Duodenal mucosa (tissue), 2 donors: ENCODE data around the gene TXNRD2.

ENCODE experiments used
- H3K27ac ChIP-seq: one replicate; pipeline ENCODE4 v1.7.0; 2013; ENCODE audit warnings: low read depth, low read length
- H3K27me3 ChIP-seq, 2 donors: one replicate each; pipeline ENCODE4 v1.7.0; 2013; ENCODE audit warnings: low read length in 2 of 2, control low read depth in 1 of 2; ENCODE audit not compliant: insufficient read depth in 2 of 2, control insufficient read depth in 1 of 2
- H3K36me3 ChIP-seq, 2 donors: one replicate each; pipeline ENCODE4 v1.7.0; 2013; ENCODE audit warnings: low read length in 2 of 2, control low read depth in 1 of 2; ENCODE audit not compliant: insufficient read depth in 2 of 2, control insufficient read depth in 1 of 2
- H3K4me1 ChIP-seq, 2 donors: one replicate each; pipeline ENCODE4 v1.7.0; 2013; ENCODE audit warnings: low read length in 2 of 2, control low read depth in 1 of 2; ENCODE audit not compliant: insufficient read depth in 2 of 2, control insufficient read depth in 1 of 2
- H3K4me3 ChIP-seq, 2 donors: one replicate each; pipeline ENCODE4 v1.7.0; 2013; ENCODE audit warnings: low read length in 2 of 2, low read depth in 1 of 2
- H3K9ac ChIP-seq, 2 donors: one replicate each; pipeline ENCODE4 v1.7.0; 2013; ENCODE audit warnings: low read length in 2 of 2, low read depth in 1 of 2
- H3K9me3 ChIP-seq, 2 donors: one replicate each; pipeline ENCODE4 v1.7.0; 2013; ENCODE audit warnings: low read length in 2 of 2, control low read depth in 1 of 2; ENCODE audit not compliant: control insufficient read depth in 1 of 2

The TXNRD2 gene

GRCh38 chr22:19903513-19903912 is 38.1 kb downstream of the TXNRD2 start:
- H3K9ac ChIP-seq: no peak overlapping the region
- no peak overlapping the region for H3K4me3 ChIP-seq
- H3K27me3 ChIP-seq: no peaks in the 10 kb centered on the region
- peaks cover 5 to 7% of the 10 kb centered on the region in 2 donors for H3K4me1 ChIP-seq
- peaks cover 0 to 6% of the 10 kb centered on the region in 2 donors for H3K36me3 ChIP-seq
- H3K27ac ChIP-seq: no peak overlapping the region
- H3K9me3 ChIP-seq: no peaks in the 10 kb centered on the region

GRCh38 chr22:19903031-19903430 is 38.6 kb downstream of the TXNRD2 start:
- Histone ChIP-seq H3K9ac (no peak overlapping the region), H3K27me3 (no peaks in the 10 kb centered on the region), H3K9me3 (no peaks in the 10 kb centered on the region), H3K4me1 (peaks cover 5 to 7% of the 10 kb centered on the region in 2 donors), H3K4me3 (no peak overlapping the region), H3K36me3 (peaks cover 0 to 5% of the 10 kb centered on the region in 2 donors), H3K27ac (no peak overlapping the region)

GRCh38 chr22:19902245-19902715 is 39.3 kb downstream of the TXNRD2 start:
- Histone ChIP-seq H3K27ac (no peak overlapping the region), H3K4me1 (peaks cover 5 to 7% of the 10 kb centered on the region in 2 donors), H3K36me3 (peaks cover 0 to 11% of the 10 kb centered on the region in 2 donors), H3K27me3 (no peaks in the 10 kb centered on the region), H3K9ac (no peak overlapping the region), H3K9me3 (no peaks in the 10 kb centered on the region), H3K4me3 (no peak overlapping the region)

- Histone ChIP-seq H3K36me3 (peaks cover 0 to 11% of the 10 kb centered on the region in 2 donors), H3K4me1 (peaks cover 5 to 7% of the 10 kb centered on the region in 2 donors), H3K4me3 (no peak overlapping the region), H3K27ac (no peak overlapping the region), H3K27me3 (no peaks in the 10 kb centered on the region), H3K9me3 (no peaks in the 10 kb centered on the region), H3K9ac (no peak overlapping the region)
Observed at GRCh38 chr22:19901577-19902244, 39.9 kb downstream of the TXNRD2 start.

GRCh38 chr22:19900707-19901436 is 40.7 kb downstream of the TXNRD2 start:
- Histone ChIP-seq H3K36me3 (peaks cover 0 to 11% of the 10 kb centered on the region in 2 donors), H3K9me3 (no peaks in the 10 kb centered on the region), H3K4me1 (peaks cover 5 to 7% of the 10 kb centered on the region in 2 donors), H3K9ac (no peak overlapping the region), H3K27me3 (no peaks in the 10 kb centered on the region), H3K4me3 (no peak overlapping the region), H3K27ac (no peak overlapping the region)

GRCh38 chr22:19898831-19899567 is 42.6 kb downstream of the TXNRD2 start:
- H3K36me3 ChIP-seq: peaks cover 0 to 21% of the 10 kb centered on the region in 2 donors

DNA sequence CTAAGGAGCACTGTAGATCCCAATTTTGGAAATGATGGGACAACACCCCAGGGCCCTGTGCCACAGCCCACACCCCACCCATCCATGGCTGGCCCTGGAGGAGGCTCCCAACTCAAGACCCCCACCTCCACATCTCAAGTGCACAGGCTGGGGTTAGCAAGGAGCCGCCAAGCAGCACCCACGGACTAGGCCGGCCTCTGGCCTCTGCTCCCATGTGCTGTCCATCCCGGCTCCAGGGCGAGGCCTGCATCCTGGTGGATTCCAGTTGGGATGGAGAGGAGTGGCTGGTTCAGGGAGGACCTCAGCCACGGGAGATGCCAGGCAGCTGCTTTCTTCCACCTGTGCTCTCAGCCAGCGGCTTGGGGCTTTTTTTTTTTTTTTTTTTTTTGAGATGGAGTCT is 43.5 kb downstream of the TXNRD2 start:
- Histone ChIP-seq H3K36me3 (peaks cover 0 to 26% of the 10 kb centered on the region in 2 donors), H3K27me3 (no peaks in the 10 kb centered on the region), H3K9me3 (no peaks in the 10 kb centered on the region), H3K4me3 (no peak overlapping the region), H3K27ac (no peak overlapping the region), H3K4me1 (peaks cover 5 to 7% of the 10 kb centered on the region in 2 donors), H3K9ac (no peak overlapping the region)

More at GRCh38 chr22:19898831-19899567, 42.6 kb downstream of the TXNRD2 start:
- H3K4me1 ChIP-seq: peaks cover 5 to 7% of the 10 kb centered on the region in 2 donors
- H3K27me3 ChIP-seq: no peaks in the 10 kb centered on the region
- H3K27ac ChIP-seq: no peak overlapping the region
- H3K9me3 ChIP-seq: no peaks in the 10 kb centered on the region
- no peak overlapping the region for H3K9ac ChIP-seq
- no peak overlapping the region for H3K4me3 ChIP-seq

DNA sequence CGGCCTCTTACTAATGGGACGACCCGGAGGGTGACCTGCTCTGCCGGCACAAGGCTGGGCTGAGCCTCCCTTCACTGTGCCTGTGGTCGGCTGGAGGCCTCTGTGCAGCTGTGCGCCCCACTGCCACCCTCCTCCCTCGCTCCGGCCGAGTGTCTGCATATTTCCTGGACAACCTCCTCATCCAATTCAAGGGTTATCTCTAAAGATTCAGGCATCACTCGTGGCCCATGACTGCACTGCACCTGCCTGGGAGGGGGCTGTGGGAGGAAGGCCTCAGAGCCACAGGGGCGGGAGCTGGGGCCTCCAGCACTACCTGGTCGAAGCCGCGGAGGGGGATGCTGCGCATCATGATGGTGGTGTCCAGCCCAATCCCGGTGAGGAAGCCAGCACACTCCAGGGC is 43.9 kb downstream of the TXNRD2 start:
- H3K27ac ChIP-seq: no peak overlapping the region
- H3K36me3 ChIP-seq: peaks cover 0 to 26% of the 10 kb centered on the region in 2 donors
- no peak overlapping the region for H3K9ac ChIP-seq
- H3K4me1 ChIP-seq: peaks cover 5 to 9% of the 10 kb centered on the region in 2 donors
- no peak overlapping the region for H3K4me3 ChIP-seq
- H3K9me3 ChIP-seq: no peaks in the 10 kb centered on the region
- H3K27me3 ChIP-seq: no peaks in the 10 kb centered on the region

DNA sequence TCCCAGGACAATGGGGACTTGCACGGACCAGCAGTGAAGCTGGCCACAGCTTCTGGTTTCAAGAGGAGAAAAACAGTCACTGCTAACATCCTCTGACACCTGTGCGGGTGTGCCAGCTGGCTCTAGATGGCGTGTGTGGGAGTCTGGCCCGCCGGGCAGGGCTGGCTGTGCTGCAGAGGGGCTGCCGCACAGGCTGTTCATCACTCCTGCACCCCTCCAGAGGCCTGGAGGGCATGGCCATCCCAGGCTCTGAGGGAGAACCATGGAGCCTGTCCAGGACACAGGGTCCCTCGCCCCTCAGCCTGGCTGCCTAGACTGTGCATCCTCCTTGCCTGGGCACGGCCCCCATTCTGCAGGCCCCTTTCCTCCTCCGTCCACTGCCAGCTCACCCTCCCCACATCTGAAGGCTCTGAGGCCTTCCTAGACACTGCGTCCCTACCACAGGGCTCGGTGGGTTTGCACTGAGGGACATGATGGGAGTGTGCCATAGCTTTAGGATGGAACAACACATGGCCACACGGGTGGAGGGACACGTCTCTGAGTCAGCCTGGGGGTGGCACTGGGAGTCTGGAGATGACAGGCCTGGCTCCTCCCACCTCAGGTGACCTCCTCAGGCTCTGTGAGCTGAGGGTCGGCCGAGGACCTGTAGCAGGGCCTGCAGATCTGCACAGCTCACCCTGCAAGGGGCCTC is 44.8 kb downstream of the TXNRD2 start:
- Histone ChIP-seq H3K27me3 (no peaks in the 10 kb centered on the region), H3K4me3 (no peak overlapping the region), H3K4me1 (peaks cover 12 to 18% of the 10 kb centered on the region in 2 donors), H3K36me3 (peaks cover 0 to 26% of the 10 kb centered on the region in 2 donors), H3K9ac (no peak overlapping the region), H3K9me3 (no peaks in the 10 kb centered on the region), H3K27ac (no peak overlapping the region)
